Measurements from ENCODE around the gene NCOR1.

DNA sequence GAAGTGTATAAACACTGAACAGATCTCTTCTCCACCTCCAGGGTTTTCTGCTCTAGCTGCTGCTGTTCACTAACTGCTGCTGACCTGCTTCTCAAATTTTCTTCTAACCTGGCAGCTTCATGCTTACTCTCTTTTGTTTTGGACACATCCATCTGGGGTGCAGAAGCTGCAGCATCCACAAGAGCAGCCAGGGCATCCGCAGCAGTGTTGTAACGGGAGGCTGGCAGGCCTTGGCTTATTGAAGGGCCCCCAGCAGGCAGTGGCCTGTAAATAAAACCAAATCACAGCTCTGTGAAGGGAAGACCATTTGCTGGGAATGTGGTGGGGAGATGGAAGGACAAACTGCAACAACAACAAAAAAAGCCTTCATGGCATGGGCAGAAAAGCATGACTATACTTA, 153.7 kb downstream of the NCOR1 start:
- TF ChIP-seq CTCF (conservative IDR thresholded peaks at IDR 0.05; ENCODE audit: low read depth, low read length) (no peak), EZH2 (IDR thresholded peaks at IDR 0.05; ENCODE audit: low read length, unreplicated experiment) (no peak)

Measured in PC-3 (cell line).